Measurements from ENCODE around the gene HLCS. TPM values are rescaled to one million over a fixed set of nuclear protein-coding genes. Genes with fewer than 3 reads are reported as not detected.
"Not testable (repeated sequence)": the region's sequence is repeated elsewhere in the genome, so short reads cannot be mapped to it uniquely, and the experiment has no call there.

Gene HLCS
- total RNA-seq, 1 experiment from 2014 or later, result 20.9 TPM

- DNase-seq (ENCODE audit: low read depth in 1 of 2, low spot score in 2 of 2), result no peak
- Histone ChIP-seq H3K36me3 (peaks cover 26% of the 10 kb centered on the region), H3K4me3 (no peak overlapping the region), H3K27ac (no peak overlapping the region), H3K4me1 (replicated peaks) (no peaks in the 10 kb centered on the region), H3K9me3 (replicated peaks) (no peaks in the 10 kb centered on the region), H3K27me3 (replicated peaks) (no peaks in the 10 kb centered on the region)
Measured at GRCh38 chr21:36959020-36959835, 7.2 kb downstream of the HLCS start.

- Histone ChIP-seq H3K27me3 (replicated peaks) (no peaks in the 10 kb centered on the region), H3K9me3 (replicated peaks) (no peaks in the 10 kb centered on the region), H3K27ac (no peak overlapping the region), H3K36me3 (peaks cover 14% of the 10 kb centered on the region), H3K4me1 (replicated peaks) (no peaks in the 10 kb centered on the region), H3K4me3 (no peak overlapping the region)
- no peak for DNase-seq (ENCODE audit: low read depth in 1 of 2, low spot score in 2 of 2)
Measured at GRCh38 chr21:36955783-36956182, 10.7 kb downstream of the HLCS start.

GRCh38 chr21:36952331-36952730 is 14.1 kb downstream of the HLCS start:
- not testable (repeated sequence) for H3K9me3 ChIP-seq (replicated peaks); DNase-seq (ENCODE audit: low read depth in 1 of 2, low spot score in 2 of 2); H3K27ac ChIP-seq; H3K27me3 ChIP-seq (replicated peaks); H3K4me1 ChIP-seq (replicated peaks); H3K4me3 ChIP-seq
- H3K36me3 ChIP-seq, result peaks cover 26% of the 10 kb centered on the region

- Histone ChIP-seq H3K4me1 (replicated peaks) (no peaks in the 10 kb centered on the region), H3K27ac (no peak overlapping the region), H3K27me3 (replicated peaks) (no peaks in the 10 kb centered on the region), H3K36me3 (peaks cover 22% of the 10 kb centered on the region), H3K9me3 (replicated peaks) (no peaks in the 10 kb centered on the region), H3K4me3 (no peak overlapping the region)
- DNase-seq (ENCODE audit: low read depth in 1 of 2, low spot score in 2 of 2), result no peak
Measured at GRCh38 chr21:36949171-36950141, 17.0 kb downstream of the HLCS start.

GRCh38 chr21:36948686-36949085 is 17.8 kb downstream of the HLCS start:
- no peaks in the 10 kb centered on the region for H3K27me3 ChIP-seq (replicated peaks)
- no peak overlapping the region for H3K4me3 ChIP-seq
- DNase-seq (ENCODE audit: low read depth in 1 of 2, low spot score in 2 of 2), result no peak
- no peak overlapping the region for H3K27ac ChIP-seq
- no peaks in the 10 kb centered on the region for H3K4me1 ChIP-seq (replicated peaks)
- H3K36me3 ChIP-seq, result peaks cover 22% of the 10 kb centered on the region
- no peaks in the 10 kb centered on the region for H3K9me3 ChIP-seq (replicated peaks)

GRCh38 chr21:36946949-36947356 is 19.5 kb downstream of the HLCS start:
- H3K4me3 ChIP-seq, result no peak overlapping the region
- no peaks in the 10 kb centered on the region for H3K27me3 ChIP-seq (replicated peaks)
- H3K9me3 ChIP-seq (replicated peaks), result no peaks in the 10 kb centered on the region
- DNase-seq (ENCODE audit: low read depth in 1 of 2, low spot score in 2 of 2), result no peak
- H3K36me3 ChIP-seq, result peaks cover 22% of the 10 kb centered on the region
- H3K27ac ChIP-seq, result no peak overlapping the region
- H3K4me1 ChIP-seq (replicated peaks), result no peaks in the 10 kb centered on the region

- no peak overlapping the region for H3K27ac ChIP-seq
- H3K4me3 ChIP-seq, result no peak overlapping the region
- no peaks in the 10 kb centered on the region for H3K27me3 ChIP-seq (replicated peaks)
- no peak for DNase-seq (ENCODE audit: low read depth in 1 of 2, low spot score in 2 of 2)
- H3K36me3 ChIP-seq, result peaks cover 26% of the 10 kb centered on the region
- H3K9me3 ChIP-seq (replicated peaks), result no peaks in the 10 kb centered on the region
- no peaks in the 10 kb centered on the region for H3K4me1 ChIP-seq (replicated peaks)
Measured at GRCh38 chr21:36945496-36946138, 20.9 kb downstream of the HLCS start.

GRCh38 chr21:36936361-36937135 is 29.9 kb downstream of the HLCS start:
- Histone ChIP-seq H3K36me3 (peaks cover 52% of the 10 kb centered on the region), H3K27me3 (replicated peaks) (no peaks in the 10 kb centered on the region), H3K4me1 (replicated peaks) (peaks cover 10% of the 10 kb centered on the region), H3K9me3 (replicated peaks) (no peaks in the 10 kb centered on the region), H3K27ac (no peak overlapping the region), H3K4me3 (no peak overlapping the region)
- no peak for DNase-seq (ENCODE audit: low read depth in 1 of 2, low spot score in 2 of 2)

GRCh38 chr21:36934864-36935420 is 31.5 kb downstream of the HLCS start:
- no peaks in the 10 kb centered on the region for H3K9me3 ChIP-seq (replicated peaks)
- DNase-seq (ENCODE audit: low read depth in 1 of 2, low spot score in 2 of 2), result no peak
- no peaks in the 10 kb centered on the region for H3K27me3 ChIP-seq (replicated peaks)
- peaks cover 10% of the 10 kb centered on the region for H3K4me1 ChIP-seq (replicated peaks)
- H3K36me3 ChIP-seq, result peaks cover 50% of the 10 kb centered on the region
- no peak overlapping the region for H3K4me3 ChIP-seq
- no peak overlapping the region for H3K27ac ChIP-seq

GRCh38 chr21:36932161-36932816 is 34.2 kb downstream of the HLCS start:
- peaks cover 12% of the 10 kb centered on the region for H3K4me1 ChIP-seq (replicated peaks)
- DNase-seq (ENCODE audit: low read depth in 1 of 2, low spot score in 2 of 2), result no peak
- no peaks in the 10 kb centered on the region for H3K9me3 ChIP-seq (replicated peaks)
- H3K4me3 ChIP-seq, result no peak overlapping the region
- no peaks in the 10 kb centered on the region for H3K27me3 ChIP-seq (replicated peaks)
- H3K27ac ChIP-seq, result no peak overlapping the region
- peaks cover 45% of the 10 kb centered on the region for H3K36me3 ChIP-seq

- DNase-seq (ENCODE audit: low read depth in 1 of 2, low spot score in 2 of 2), result no peak
- H3K27ac ChIP-seq, result no peak overlapping the region
- no peaks in the 10 kb centered on the region for H3K9me3 ChIP-seq (replicated peaks)
- peaks cover 14% of the 10 kb centered on the region for H3K4me1 ChIP-seq (replicated peaks)
- peaks cover 32% of the 10 kb centered on the region for H3K36me3 ChIP-seq
- no peaks in the 10 kb centered on the region for H3K27me3 ChIP-seq (replicated peaks)
- H3K4me3 ChIP-seq, result no peak overlapping the region
Measured at GRCh38 chr21:36929622-36930021, 36.8 kb downstream of the HLCS start.

- DNase-seq (ENCODE audit: low read depth in 1 of 2, low spot score in 2 of 2), result no peak
- H3K4me3 ChIP-seq, result no peak overlapping the region
- H3K27me3 ChIP-seq (replicated peaks), result no peaks in the 10 kb centered on the region
- no peak overlapping the region for H3K27ac ChIP-seq
- H3K36me3 ChIP-seq, result peaks cover 30% of the 10 kb centered on the region
- H3K4me1 ChIP-seq (replicated peaks), result peaks cover 14% of the 10 kb centered on the region
- H3K9me3 ChIP-seq (replicated peaks), result no peaks in the 10 kb centered on the region
Measured at GRCh38 chr21:36928960-36929359, 37.5 kb downstream of the HLCS start.

All from SJSA1 (cell line).